Measurements from ENCODE around the gene C1QTNF5. TPM values are rescaled to one million over a fixed set of nuclear protein-coding genes. Genes with fewer than 3 reads are reported as not detected.
"Not testable (repeated sequence)": the region's sequence is repeated elsewhere in the genome, so short reads cannot be mapped to it uniquely, and the experiment has no call there.

The C1QTNF5 gene
- not detected for total RNA-seq

- CTCF ChIA-PET = interaction anchor here (0.6 to 5.1 kb wide), 17 partner anchors 8 to 140 kb away, joined by 3 to 96 read pairs (median 4); partner anchors contain the start of gene USP2
- H3K36me3 Mint-ChIP-seq (ENCODE audit: low read depth) = peaks cover 22% of the 10 kb centered on the region
- H3K4me3 Mint-ChIP-seq = no peak within 1 kb of the TSS
- peaks cover 33% of the 10 kb centered on the region for H3K27me3 Mint-ChIP-seq (ENCODE audit: low read depth)
- ATAC-seq (peak; percentile 8), DNase-seq (no peak)
- POLR2A ChIA-PET = no interaction called here
- H3K27ac Mint-ChIP-seq = no peak within 1 kb of the TSS
- peaks cover 44% of the 10 kb centered on the region for H3K4me1 Mint-ChIP-seq (ENCODE audit: low read depth)
- no peaks in the 10 kb centered on the region for H3K9me3 Mint-ChIP-seq (ENCODE audit: insufficient read depth)
Observed at GRCh38 chr11:119340335-119341221, at the start of gene C1QTNF5. TSS of gene C1QTNF5 (minus strand) at chr11:119340883. CDS start at chr11:119340397, 486 bp downstream.

GRCh38 chr11:119389611-119390254 is 49.0 kb upstream of the C1QTNF5 start:
- ATAC-seq (peak; percentile 53), DNase-seq (peak; percentile 43)
- CTCF ChIA-PET = interaction anchor here (1.0 to 1.3 kb wide), 6 partner anchors 8 to 353 kb away, joined by 3 to 5 read pairs (median 4); partner anchors contain the start of gene USP2
- Mint-ChIP-seq H3K36me3 (ENCODE audit: low read depth) (no peaks in the 10 kb centered on the region), H3K9me3 (ENCODE audit: insufficient read depth) (no peaks in the 10 kb centered on the region), H3K27ac (no peak overlapping the region), H3K4me3 (no peak overlapping the region), H3K27me3 (ENCODE audit: low read depth) (peaks cover 13% of the 10 kb centered on the region), H3K4me1 (ENCODE audit: low read depth) (no peaks in the 10 kb centered on the region)
- POLR2A ChIA-PET = no interaction called here

- ChIA-PET POLR2A (no interaction called here), CTCF (no interaction called here)
- H3K9me3 Mint-ChIP-seq (ENCODE audit: insufficient read depth) = no peaks in the 10 kb centered on the region
- peaks cover 7% of the 10 kb centered on the region for H3K27me3 Mint-ChIP-seq (ENCODE audit: low read depth)
- no peaks in the 10 kb centered on the region for H3K4me1 Mint-ChIP-seq (ENCODE audit: low read depth)
- H3K27ac Mint-ChIP-seq = no peak overlapping the region
- DNase-seq = no peak
- H3K36me3 Mint-ChIP-seq (ENCODE audit: low read depth) = no peaks in the 10 kb centered on the region
- no peak overlapping the region for H3K4me3 Mint-ChIP-seq
- ATAC-seq = no peak
Observed at GRCh38 chr11:119388103-119388502, 47.4 kb upstream of the C1QTNF5 start.

GRCh38 chr11:119384332-119384731 is 43.6 kb upstream of the C1QTNF5 start:
- Mint-ChIP-seq H3K4me1 (ENCODE audit: low read depth) (peaks cover 9% of the 10 kb centered on the region), H3K9me3 (ENCODE audit: insufficient read depth) (no peaks in the 10 kb centered on the region), H3K27ac (no peak overlapping the region), H3K27me3 (ENCODE audit: low read depth) (peaks cover 7% of the 10 kb centered on the region), H3K36me3 (ENCODE audit: low read depth) (no peaks in the 10 kb centered on the region), H3K4me3 (no peak overlapping the region)
- ATAC-seq (no peak), DNase-seq (no peak)
- POLR2A ChIA-PET = no interaction called here
- CTCF ChIA-PET = interaction anchor here (2.6 kb wide), 1 partner anchor 90 kb away, joined by 9 read pairs; no protein-coding TSS in a partner anchor

- POLR2A ChIA-PET = interaction anchor here (0.7 kb wide), 1 partner anchor 956 kb away, joined by 3 read pairs; no protein-coding TSS in a partner anchor
Observed at GRCh38 chr11:119382513-119382912, 41.8 kb upstream of the C1QTNF5 start.

GRCh38 chr11:119382101-119382500 is 41.4 kb upstream of the C1QTNF5 start:
- Mint-ChIP-seq H3K27me3 (ENCODE audit: low read depth) (peaks cover 9% of the 10 kb centered on the region), H3K36me3 (ENCODE audit: low read depth) (no peaks in the 10 kb centered on the region), H3K27ac (no peak overlapping the region), H3K9me3 (ENCODE audit: insufficient read depth) (no peaks in the 10 kb centered on the region), H3K4me1 (ENCODE audit: low read depth) (peaks cover 12% of the 10 kb centered on the region), H3K4me3 (no peak overlapping the region)
- ATAC-seq (no peak), DNase-seq (no peak)
- ChIA-PET POLR2A (no interaction called here), CTCF (interaction anchor here (0.7 to 6.3 kb wide), 9 partner anchors 8 to 93 kb away, joined by 3 to 59 read pairs (median 4); no protein-coding TSS in a partner anchor)

More at GRCh38 chr11:119382513-119382912, 41.8 kb upstream of the C1QTNF5 start:
- not testable (repeated sequence) for H3K9me3 Mint-ChIP-seq (ENCODE audit: insufficient read depth); DNase-seq; H3K27me3 Mint-ChIP-seq (ENCODE audit: low read depth); H3K36me3 Mint-ChIP-seq (ENCODE audit: low read depth); H3K27ac Mint-ChIP-seq; H3K4me3 Mint-ChIP-seq; ATAC-seq
- peaks cover 11% of the 10 kb centered on the region for H3K4me1 Mint-ChIP-seq (ENCODE audit: low read depth)
- CTCF ChIA-PET = interaction anchor here (0.7 to 6.3 kb wide), 8 partner anchors 12 to 92 kb away, joined by 3 to 59 read pairs (median 4); no protein-coding TSS in a partner anchor

- peak within 1 kb of the TSS; percentile 71 for H3K27ac Mint-ChIP-seq
- H3K4me3 Mint-ChIP-seq = no peak within 1 kb of the TSS
- POLR2A ChIA-PET = interaction anchor here (0.6 to 1.1 kb wide), 4 partner anchors 12 to 59 kb away, joined by 3 to 4 read pairs (median 3); no protein-coding TSS in a partner anchor
Observed at GRCh38 chr11:119381181-119381988, 40.7 kb upstream of the C1QTNF5 start, which contains the start of gene USP2. TSS of gene USP2 (minus strand) at chr11:119381690. CDS start at chr11:119373480, 8,210 bp downstream.

GRCh38 chr11:119380827-119381180 is 40.1 kb upstream of the C1QTNF5 start:
- Mint-ChIP-seq H3K27me3 (ENCODE audit: low read depth) (peaks cover 9% of the 10 kb centered on the region), H3K4me1 (ENCODE audit: low read depth) (peaks cover 12% of the 10 kb centered on the region)
- CTCF ChIA-PET = interaction anchor here (0.6 to 6.3 kb wide), 18 partner anchors 7 to 96 kb away, joined by 3 to 59 read pairs (median 4); partner anchors contain the start of gene RNF26

More at GRCh38 chr11:119381181-119381988, 40.7 kb upstream of the C1QTNF5 start, which contains the start of gene USP2:
- CTCF ChIA-PET = interaction anchor here (0.6 to 6.3 kb wide), 20 partner anchors 8 to 95 kb away, joined by 3 to 59 read pairs (median 4); partner anchors contain the start of gene RNF26
- Mint-ChIP-seq H3K9me3 (ENCODE audit: insufficient read depth) (no peaks in the 10 kb centered on the region), H3K27me3 (ENCODE audit: low read depth) (peaks cover 9% of the 10 kb centered on the region), H3K36me3 (ENCODE audit: low read depth) (no peaks in the 10 kb centered on the region), H3K4me1 (ENCODE audit: low read depth) (peaks cover 12% of the 10 kb centered on the region)
- DNase-seq = peak; percentile 96
- ATAC-seq = peak; percentile 98

GRCh38 chr11:119380160-119380826 is 39.6 kb upstream of the C1QTNF5 start:
- Mint-ChIP-seq H3K9me3 (ENCODE audit: insufficient read depth) (no peaks in the 10 kb centered on the region), H3K36me3 (ENCODE audit: low read depth) (no peaks in the 10 kb centered on the region), H3K27me3 (ENCODE audit: low read depth) (peaks cover 9% of the 10 kb centered on the region), H3K27ac (no peak overlapping the region), H3K4me1 (ENCODE audit: low read depth) (peaks cover 12% of the 10 kb centered on the region), H3K4me3 (no peak overlapping the region)
- no peak for DNase-seq
- POLR2A ChIA-PET = interaction anchor here (1.1 kb wide), 1 partner anchor 13 kb away, joined by 3 read pairs; no protein-coding TSS in a partner anchor
- CTCF ChIA-PET = interaction anchor here (0.9 to 6.3 kb wide), 10 partner anchors 9 to 94 kb away, joined by 3 to 59 read pairs (median 8); no protein-coding TSS in a partner anchor
- no peak for ATAC-seq

More at GRCh38 chr11:119380827-119381180, 40.1 kb upstream of the C1QTNF5 start:
- ATAC-seq = no peak
- H3K36me3 Mint-ChIP-seq (ENCODE audit: low read depth) = no peaks in the 10 kb centered on the region
- no peaks in the 10 kb centered on the region for H3K9me3 Mint-ChIP-seq (ENCODE audit: insufficient read depth)
- no peak for DNase-seq
- POLR2A ChIA-PET = interaction anchor here (0.6 to 1.1 kb wide), 3 partner anchors 12 to 59 kb away, joined by 3 to 4 read pairs (median 3); no protein-coding TSS in a partner anchor
- no peak overlapping the region for H3K4me3 Mint-ChIP-seq
- H3K27ac Mint-ChIP-seq = peak overlapping the region; percentile 47

- POLR2A ChIA-PET = no interaction called here
- peaks cover 15% of the 10 kb centered on the region for H3K4me1 Mint-ChIP-seq (ENCODE audit: low read depth)
- DNase-seq (no peak), ATAC-seq (no peak)
- CTCF ChIA-PET = interaction anchor here (6.3 kb wide), 1 partner anchor 23 kb away, joined by 59 read pairs; no protein-coding TSS in a partner anchor
- H3K27ac Mint-ChIP-seq = no peak overlapping the region
- H3K27me3 Mint-ChIP-seq (ENCODE audit: low read depth) = peaks cover 9% of the 10 kb centered on the region
- H3K4me3 Mint-ChIP-seq = no peak overlapping the region
- no peaks in the 10 kb centered on the region for H3K9me3 Mint-ChIP-seq (ENCODE audit: insufficient read depth)
- H3K36me3 Mint-ChIP-seq (ENCODE audit: low read depth) = no peaks in the 10 kb centered on the region
Observed at GRCh38 chr11:119378851-119379465, 38.3 kb upstream of the C1QTNF5 start.
